ACC112 (cell line): ENCODE results near the gene STYX.
A peak's percentile ranks its signal among the peaks of the same experiment; 100 is the strongest.

Experiments
- H2AFZ ChIP-seq: fragments of 200-600 bp; sonication (generic); one replicate; pipeline ENCODE4 v1.6.0; 2017; ENCODE audit warnings: antibody characterized with exemption, low read length; ENCODE audit not compliant: unreplicated experiment
- H3K27ac ChIP-seq: fragments of 200-600 bp; sonication (generic); 2 replicates; pipeline ENCODE4 v1.5.1; 2014; ENCODE audit warnings: low read depth, mild to moderate bottlenecking, antibody characterized with exemption, low read length, moderate library complexity
- H3K27me3 ChIP-seq: fragments of 200-600 bp; sonication (generic); 2 replicates; pipeline ENCODE4 v1.6.1; 2014; ENCODE audit warnings: mild to moderate bottlenecking, antibody characterized with exemption, low read length, moderate library complexity, mixed read lengths; ENCODE audit not compliant: insufficient read depth
- H3K36me3 ChIP-seq: fragments of 200-600 bp; sonication (generic); 2 replicates; pipeline ENCODE4 v1.6.1; 2016; ENCODE audit warnings: mild to moderate bottlenecking, antibody characterized with exemption, low read length, moderate library complexity, mixed read lengths; ENCODE audit not compliant: insufficient read depth
- H3K4me1 ChIP-seq: fragments of 200-600 bp; sonication (generic); one replicate; pipeline ENCODE4 v1.6.1; 2016; ENCODE audit warnings: low read length, mixed read lengths; ENCODE audit not compliant: insufficient read depth, unreplicated experiment, control insufficient read depth
- H3K4me3 ChIP-seq: fragments of 200-600 bp; sonication (generic); 2 replicates; pipeline ENCODE4 v1.5.1; 2014; ENCODE audit warnings: mild to moderate bottlenecking, low read depth, low read length
- H3K79me2 ChIP-seq: fragments of 200-600 bp; sonication (generic); one replicate; pipeline ENCODE4 v1.6.0; 2016; ENCODE audit warnings: low read length; ENCODE audit not compliant: control insufficient read depth, unreplicated experiment, insufficient read depth

STYX gene

GRCh38 chr14:52790011-52790755 is 60.2 kb downstream of the STYX start:
- Histone ChIP-seq H3K27me3 (no peaks in the 10 kb centered on the region), H3K4me1 (peaks cover 31% of the 10 kb centered on the region), H3K79me2 (peaks cover 64% of the 10 kb centered on the region), H3K4me3 (peak overlapping the region; percentile 97), H3K36me3 (peaks cover 11% of the 10 kb centered on the region), H2AFZ (no peak overlapping the region), H3K27ac (peak overlapping the region; percentile 99)

GRCh38 chr14:52790756-52791222 is 60.8 kb downstream of the STYX start:
- Histone ChIP-seq H3K27me3 (no peaks in the 10 kb centered on the region), H3K79me2 (peaks cover 58% of the 10 kb centered on the region), H3K36me3 (peaks cover 11% of the 10 kb centered on the region), H3K4me3 (peak overlapping the region; percentile 97), H2AFZ (peak overlapping the region; percentile 97), H3K4me1 (peaks cover 31% of the 10 kb centered on the region), H3K27ac (peak overlapping the region; percentile 99)

- peak within 1 kb of the TSS; percentile 99 for H3K27ac ChIP-seq
- H3K4me3 ChIP-seq, result peak within 1 kb of the TSS; percentile 97
- H3K79me2 ChIP-seq, result peaks cover 52% of the 10 kb centered on the region
Measured at GRCh38 chr14:52791223-52792096, 61.5 kb downstream of the STYX start, which contains the start of gene GNPNAT1. TSS of gene GNPNAT1 (minus strand) at chr14:52791607. CDS start at chr14:52784650, 6,957 bp downstream.

GRCh38 chr14:52792097-52792415 is 62.1 kb downstream of the STYX start:
- H3K36me3 ChIP-seq, result peaks cover 9% of the 10 kb centered on the region
- H3K79me2 ChIP-seq, result peaks cover 46% of the 10 kb centered on the region
- H3K27ac ChIP-seq, result peak overlapping the region; percentile 99
- no peaks in the 10 kb centered on the region for H3K27me3 ChIP-seq
- peak overlapping the region; percentile 66 for H2AFZ ChIP-seq
- peaks cover 28% of the 10 kb centered on the region for H3K4me1 ChIP-seq
- peak overlapping the region; percentile 97 for H3K4me3 ChIP-seq

More at GRCh38 chr14:52791223-52792096, 61.5 kb downstream of the STYX start, which contains the start of gene GNPNAT1:
- peaks cover 11% of the 10 kb centered on the region for H3K36me3 ChIP-seq
- no peaks in the 10 kb centered on the region for H3K27me3 ChIP-seq
- peaks cover 31% of the 10 kb centered on the region for H3K4me1 ChIP-seq
- peak within 1 kb of the TSS; percentile 97 for H2AFZ ChIP-seq

GRCh38 chr14:52793061-52793460 is 63.1 kb downstream of the STYX start:
- Histone ChIP-seq H3K79me2 (peaks cover 36% of the 10 kb centered on the region), H3K36me3 (peaks cover 4% of the 10 kb centered on the region; the same call in 1 of the 2 replicates), H3K27ac (peak overlapping the region; percentile 99; the same call in 1 of the 2 replicates), H3K27me3 (no peaks in the 10 kb centered on the region), H3K4me3 (no peak overlapping the region), H3K4me1 (peaks cover 19% of the 10 kb centered on the region), H2AFZ (no peak overlapping the region)

- no peaks in the 10 kb centered on the region for H3K36me3 ChIP-seq
- no peak overlapping the region for H2AFZ ChIP-seq
- peaks cover 3% of the 10 kb centered on the region for H3K79me2 ChIP-seq
- H3K4me3 ChIP-seq, result no peak overlapping the region
- H3K4me1 ChIP-seq, result peaks cover 22% of the 10 kb centered on the region
- H3K27me3 ChIP-seq, result no peaks in the 10 kb centered on the region
- H3K27ac ChIP-seq, result no peak overlapping the region
Measured at GRCh38 chr14:52797653-52798052, 67.7 kb downstream of the STYX start.

GRCh38 chr14:52798826-52799225 is 68.9 kb downstream of the STYX start:
- H3K4me1 ChIP-seq, result peaks cover 31% of the 10 kb centered on the region
- H3K36me3 ChIP-seq, result no peaks in the 10 kb centered on the region
- H3K4me3 ChIP-seq, result no peak overlapping the region
- no peak overlapping the region for H2AFZ ChIP-seq
- no peaks in the 10 kb centered on the region for H3K79me2 ChIP-seq
- 0 out of 2 replicates have a peak overlapping the region, but pooled peaks have one; percentile 0 for H3K27ac ChIP-seq
- no peaks in the 10 kb centered on the region for H3K27me3 ChIP-seq

- H2AFZ ChIP-seq, result peak overlapping the region; percentile 68
- peak overlapping the region; percentile 50 for H3K4me3 ChIP-seq
- peak overlapping the region; percentile 99 for H3K27ac ChIP-seq
- peaks cover 31% of the 10 kb centered on the region for H3K4me1 ChIP-seq
- no peaks in the 10 kb centered on the region for H3K79me2 ChIP-seq
- H3K27me3 ChIP-seq, result no peaks in the 10 kb centered on the region
- no peaks in the 10 kb centered on the region for H3K36me3 ChIP-seq
Measured at GRCh38 chr14:52801014-52801712, 71.2 kb downstream of the STYX start.

- Histone ChIP-seq H3K36me3 (no peaks in the 10 kb centered on the region), H3K27me3 (no peaks in the 10 kb centered on the region), H3K79me2 (no peaks in the 10 kb centered on the region), H3K4me1 (peaks cover 31% of the 10 kb centered on the region), H3K4me3 (peak overlapping the region; percentile 4; the same call in 1 of the 2 replicates), H2AFZ (peak overlapping the region; percentile 71), H3K27ac (peak overlapping the region; percentile 99)
Measured at GRCh38 chr14:52802597-52802996, 72.6 kb downstream of the STYX start.

- Histone ChIP-seq H3K36me3 (no peaks in the 10 kb centered on the region), H3K79me2 (no peaks in the 10 kb centered on the region), H3K27me3 (no peaks in the 10 kb centered on the region), H2AFZ (no peak overlapping the region), H3K4me3 (no peak overlapping the region), H3K27ac (no peak overlapping the region), H3K4me1 (peaks cover 23% of the 10 kb centered on the region)
Measured at GRCh38 chr14:52806115-52806514, 76.1 kb downstream of the STYX start.
